GM18870 (cell line): ENCODE results near the gene CACNA1H.

Experiments
- ATAC-seq: cut with Tn5 transposase; IDR thresholded peaks from one replicate; pipeline ENCODE4 v1.9.1; 2021; ENCODE audit warnings: moderate library complexity; ENCODE audit not compliant: unreplicated experiment

Gene CACNA1H

GRCh38 chr16:1152651-1153259 is at the start of gene CACNA1H:
CACNA1H (plus strand) TSS chr16:1153106; CDS start chr16:1153738, 632 bp downstream.
- ATAC-seq, result no peak

DNA sequence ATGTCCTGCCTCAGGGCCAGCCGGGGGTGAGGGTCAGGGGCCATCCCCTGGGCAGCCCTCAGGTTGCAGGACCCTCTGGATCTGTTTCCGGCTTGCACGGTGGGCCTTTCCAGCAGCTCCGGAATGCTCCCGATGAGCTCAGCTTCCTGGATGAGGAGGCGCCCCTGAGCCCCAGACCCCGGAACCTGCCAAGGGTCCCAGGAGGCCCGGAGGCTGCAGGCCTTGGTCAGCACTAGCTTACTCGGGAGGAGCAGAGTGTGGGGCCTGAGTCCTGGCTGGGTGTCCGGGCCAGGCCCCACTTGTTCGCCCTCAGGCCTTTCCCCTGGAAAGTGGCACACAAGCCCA is 49.3 kb upstream of the CACNA1H start:
- no peak for ATAC-seq

DNA sequence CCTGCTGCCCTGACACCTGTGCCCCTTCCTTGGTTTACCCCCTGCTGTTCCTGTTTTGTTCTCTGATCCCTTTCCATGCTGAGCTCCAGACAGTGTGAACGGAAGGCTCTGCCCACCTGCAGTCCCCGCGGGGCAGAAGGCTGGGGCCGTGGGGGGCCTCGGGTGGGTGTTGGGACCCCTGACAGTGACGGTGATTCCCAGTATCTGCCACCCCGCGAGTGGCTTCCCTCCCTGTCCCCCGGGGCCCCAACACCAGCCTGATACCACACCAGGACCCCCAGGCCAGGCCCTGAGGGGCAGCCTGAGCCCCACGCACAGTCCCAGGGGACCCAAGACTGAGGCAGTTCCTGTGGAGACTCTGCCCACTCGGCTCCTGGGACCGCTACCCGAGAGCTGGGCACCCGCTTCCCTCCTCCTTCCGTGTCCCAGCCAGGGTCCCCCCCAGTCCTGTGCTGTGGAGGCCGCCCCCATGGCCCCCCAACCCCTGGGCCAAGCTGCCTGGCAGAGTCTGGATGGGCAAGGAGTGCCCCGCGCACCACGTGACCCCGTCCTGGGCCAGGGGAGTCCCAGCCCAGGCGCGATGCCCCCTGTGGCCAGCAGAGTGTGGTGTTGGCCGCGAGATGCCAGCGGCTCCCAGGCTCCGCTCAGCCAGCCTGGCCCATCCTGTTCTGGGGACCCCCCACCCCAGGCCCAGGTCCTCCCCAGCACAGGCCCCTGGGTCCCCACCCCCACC is 46.9 kb upstream of the CACNA1H start:
- no peak for ATAC-seq

GRCh38 chr16:1106659-1107058 is 46.2 kb upstream of the CACNA1H start:
- ATAC-seq, result no peak

GRCh38 chr16:1107141-1107540 is 45.8 kb upstream of the CACNA1H start:
- no peak for ATAC-seq

DNA sequence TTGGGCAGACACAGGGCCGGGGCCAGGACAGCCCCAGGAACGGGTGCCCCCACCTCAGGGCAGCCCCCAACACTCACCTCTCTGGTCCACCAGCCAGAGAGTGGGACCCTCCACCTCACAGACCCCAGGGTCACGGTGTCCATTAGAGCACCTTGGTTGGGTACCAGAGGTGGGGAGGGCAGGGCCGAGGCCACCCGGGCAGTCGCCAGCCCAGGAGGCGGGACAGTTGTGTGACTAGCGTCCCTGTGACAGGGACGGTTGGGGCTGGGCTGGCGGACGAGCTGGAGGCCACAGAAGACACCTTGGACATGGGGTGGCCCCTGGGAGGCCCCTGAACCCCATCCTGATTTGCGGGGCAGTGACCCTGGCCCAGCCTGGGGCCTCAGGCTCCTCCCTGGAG is 45.2 kb upstream of the CACNA1H start:
- no peak for ATAC-seq

- no peak for ATAC-seq
Measured at GRCh38 chr16:1108299-1109252, 44.3 kb upstream of the CACNA1H start.

GRCh38 chr16:1109648-1110047 is 43.3 kb upstream of the CACNA1H start:
- no peak for ATAC-seq

DNA sequence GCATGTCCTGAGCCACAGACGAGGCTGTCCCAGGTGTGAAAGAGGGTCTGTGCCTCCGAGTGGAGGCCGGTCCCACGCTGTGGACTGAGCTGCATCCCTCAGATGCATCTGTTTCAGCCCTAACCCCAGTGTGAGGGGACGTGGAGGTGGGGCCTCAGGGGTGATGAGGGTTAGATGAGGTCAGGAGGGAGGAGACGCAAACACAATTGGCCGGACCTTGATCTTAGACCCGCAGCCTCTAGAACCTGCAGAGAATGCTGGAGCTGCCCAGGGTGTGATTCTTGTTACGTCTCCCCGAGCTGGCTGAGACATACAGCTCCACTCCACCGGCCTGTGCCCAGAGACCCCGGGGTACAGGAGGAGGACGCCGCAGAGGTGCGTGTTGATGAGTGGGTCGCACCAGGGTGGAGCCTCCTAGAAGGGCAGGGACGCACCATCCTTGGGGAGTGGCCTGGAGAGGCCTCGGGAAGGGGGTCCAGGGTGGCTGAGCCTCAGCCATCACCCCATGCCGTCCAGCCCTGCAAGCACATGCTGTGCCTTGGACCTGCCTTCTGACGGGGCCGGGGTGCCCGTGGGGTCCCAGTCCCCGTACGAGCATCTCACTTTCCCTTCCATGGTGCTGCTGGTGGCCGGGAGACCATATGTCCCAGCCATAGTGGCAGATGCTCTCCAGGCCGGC is 40.3 kb upstream of the CACNA1H start:
- no peak for ATAC-seq

DNA sequence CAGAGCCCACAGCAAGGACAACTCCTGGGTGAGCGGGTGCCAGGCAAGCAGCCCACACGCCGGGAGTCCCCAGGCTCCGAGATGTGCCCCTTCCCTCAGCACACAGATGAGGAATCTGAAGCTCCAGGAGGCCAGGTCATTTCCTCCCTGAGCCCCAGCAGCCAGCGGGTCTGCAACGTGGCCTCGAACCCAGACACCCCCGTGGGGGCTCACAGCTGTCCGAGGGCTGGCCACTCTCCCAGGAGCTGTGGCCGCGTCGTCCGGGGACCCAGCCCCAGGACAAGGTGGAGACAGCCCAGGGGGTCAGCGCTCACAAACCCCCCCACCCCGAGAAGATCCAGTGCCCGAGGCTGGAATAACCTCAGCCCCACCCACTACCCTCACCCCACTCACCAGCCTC is 39.4 kb upstream of the CACNA1H start:
- ATAC-seq, result no peak

GRCh38 chr16:1113889-1114526 is 38.9 kb upstream of the CACNA1H start:
- no peak for ATAC-seq

- no peak for ATAC-seq
Measured at GRCh38 chr16:1116693-1117077, 36.2 kb upstream of the CACNA1H start.

DNA sequence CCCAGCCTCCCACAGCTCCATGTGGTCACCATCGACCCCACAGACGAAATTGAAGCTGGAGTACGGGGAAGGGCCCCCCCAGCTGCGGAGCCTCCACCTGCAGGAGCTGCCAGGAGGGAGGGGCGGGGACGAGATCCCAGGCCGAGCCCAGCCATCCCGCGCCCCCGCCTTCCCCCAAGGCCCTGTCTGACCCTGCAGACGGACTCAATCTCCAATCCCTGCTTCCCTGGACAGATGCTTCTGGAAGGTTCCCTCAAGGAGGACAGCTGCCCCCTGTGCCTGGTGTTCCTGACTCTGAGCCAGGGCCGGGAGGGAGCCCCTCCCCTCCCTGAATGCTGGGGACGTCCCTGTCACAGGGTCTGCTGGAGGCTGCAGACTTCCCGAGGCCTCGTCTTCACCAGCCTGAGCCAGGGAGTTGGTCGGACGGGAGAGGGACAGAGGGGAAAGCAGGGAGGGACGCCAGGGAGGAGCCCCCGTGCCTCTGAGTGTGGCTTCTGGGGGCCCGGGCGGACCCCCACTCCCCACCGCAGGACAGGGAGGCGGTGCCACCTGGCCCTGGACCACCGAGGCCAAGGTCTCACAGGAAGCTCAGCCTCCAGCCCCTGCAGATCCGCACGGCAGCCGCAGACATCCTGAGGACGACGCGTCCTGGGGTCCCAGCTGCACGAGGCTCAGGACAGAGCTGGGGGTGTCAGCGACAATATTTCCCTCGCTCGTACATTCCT is 35.6 kb upstream of the CACNA1H start:
- no peak for ATAC-seq

DNA sequence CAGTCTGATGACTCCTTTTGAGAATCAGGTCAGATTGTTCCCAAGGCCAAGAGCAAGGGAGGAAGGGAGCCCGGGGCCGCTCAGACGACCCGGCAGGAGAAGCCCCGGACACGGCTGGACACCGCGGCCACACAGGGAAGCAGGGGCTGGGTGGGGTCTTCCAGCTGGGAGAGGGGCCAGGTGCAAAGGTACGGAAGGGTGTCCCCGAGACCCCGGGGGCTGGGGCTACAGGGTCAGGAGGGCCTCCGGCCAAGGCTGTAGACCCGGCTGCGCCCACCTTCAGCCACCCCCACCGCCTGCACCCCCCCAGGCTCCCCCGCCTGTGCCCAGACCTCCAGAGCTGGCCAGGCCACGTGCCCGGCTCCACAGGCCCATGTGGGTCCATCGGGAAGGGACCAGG is 35.0 kb upstream of the CACNA1H start:
- no peak for ATAC-seq

- no peak for ATAC-seq
Measured at GRCh38 chr16:1119129-1119528, 33.8 kb upstream of the CACNA1H start.

GRCh38 chr16:1119766-1120576 is 32.9 kb upstream of the CACNA1H start:
- no peak for ATAC-seq

DNA sequence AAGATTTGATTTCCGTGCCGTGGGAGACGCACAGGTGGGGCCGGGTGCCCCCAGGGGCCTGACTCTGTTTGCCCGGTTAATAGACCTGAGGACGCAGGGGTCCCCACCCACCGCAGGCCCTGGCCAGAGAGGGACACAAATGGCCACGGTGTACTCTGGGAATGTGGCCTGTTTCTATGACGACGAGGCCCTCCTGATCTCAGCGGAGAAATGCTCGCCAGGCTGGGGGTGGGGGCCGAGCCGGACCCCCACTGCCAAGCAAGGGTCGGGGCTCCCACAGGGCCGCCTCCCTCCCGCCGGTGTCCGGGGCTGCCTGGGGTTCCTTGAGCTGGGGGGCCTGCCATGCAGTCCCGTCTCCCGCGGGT is 32.3 kb upstream of the CACNA1H start:
- no peak for ATAC-seq

DNA sequence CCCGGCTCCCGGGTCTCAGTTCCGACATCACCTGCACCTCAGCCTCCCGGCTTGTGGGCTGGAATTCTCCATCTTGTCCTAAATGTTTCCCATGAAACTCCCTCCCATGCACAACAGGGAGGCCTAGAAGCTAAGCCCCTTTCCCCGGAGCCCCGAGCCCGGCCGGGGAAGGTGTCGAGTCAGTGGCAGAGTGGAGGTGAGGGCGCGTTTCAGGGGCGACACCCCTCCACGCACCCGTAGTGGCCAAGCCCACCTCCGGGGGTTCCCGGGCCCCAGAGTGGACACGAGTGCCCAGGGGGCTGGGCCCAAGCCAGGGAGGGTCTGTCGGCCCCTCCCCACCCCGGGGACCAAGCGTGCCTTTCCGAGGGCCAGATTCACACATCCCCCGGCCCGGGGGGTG is 31.9 kb upstream of the CACNA1H start:
- ATAC-seq, result no peak
